ENCODE data around the gene SLC22A3. TPM values are rescaled to one million over a fixed set of nuclear protein-coding genes. Genes with fewer than 3 reads are reported as not detected.

Gene SLC22A3
- total RNA-seq, 4 donors from 2014 or later, result 6.7 to 14.3 (median 13.2) TPM

DNA sequence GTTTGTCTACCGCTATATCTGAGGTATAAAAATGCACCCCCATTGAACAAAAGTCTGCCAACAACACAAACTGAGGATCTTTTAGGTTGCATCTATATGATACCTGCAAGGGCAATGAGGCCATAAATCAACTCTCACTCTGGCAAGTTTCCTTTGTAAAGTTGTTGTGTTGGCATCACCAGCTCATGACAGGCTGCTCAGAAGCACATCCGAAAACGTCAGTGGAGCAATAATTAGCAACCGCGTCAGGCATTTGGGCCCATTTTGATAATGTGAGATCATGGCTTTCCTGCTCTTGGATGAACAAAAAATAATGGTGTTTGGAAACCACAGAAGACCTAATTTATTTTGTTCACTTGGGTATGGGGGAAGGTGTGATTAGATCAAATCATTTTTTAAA, 12.0 kb upstream of the SLC22A3 start:
- no peak for ATAC-seq (ENCODE audit: low FRiP score)
- no peak for DNase-seq (ENCODE audit: low spot score)
- TF ChIP-seq, protein P1, sequence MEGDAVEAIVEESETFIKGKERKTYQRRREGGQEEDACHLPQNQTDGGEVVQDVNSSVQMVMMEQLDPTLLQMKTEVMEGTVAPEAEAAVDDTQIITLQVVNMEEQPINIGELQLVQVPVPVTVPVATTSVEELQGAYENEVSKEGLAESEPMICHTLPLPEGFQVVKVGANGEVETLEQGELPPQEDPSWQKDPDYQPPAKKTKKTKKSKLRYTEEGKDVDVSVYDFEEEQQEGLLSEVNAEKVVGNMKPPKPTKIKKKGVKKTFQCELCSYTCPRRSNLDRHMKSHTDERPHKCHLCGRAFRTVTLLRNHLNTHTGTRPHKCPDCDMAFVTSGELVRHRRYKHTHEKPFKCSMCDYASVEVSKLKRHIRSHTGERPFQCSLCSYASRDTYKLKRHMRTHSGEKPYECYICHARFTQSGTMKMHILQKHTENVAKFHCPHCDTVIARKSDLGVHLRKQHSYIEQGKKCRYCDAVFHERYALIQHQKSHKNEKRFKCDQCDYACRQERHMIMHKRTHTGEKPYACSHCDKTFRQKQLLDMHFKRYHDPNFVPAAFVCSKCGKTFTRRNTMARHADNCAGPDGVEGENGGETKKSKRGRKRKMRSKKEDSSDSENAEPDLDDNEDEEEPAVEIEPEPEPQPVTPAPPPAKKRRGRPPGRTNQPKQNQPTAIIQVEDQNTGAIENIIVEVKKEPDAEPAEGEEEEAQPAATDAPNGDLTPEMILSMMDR (IDR thresholded peaks at IDR 0.05), result no peak

DNA sequence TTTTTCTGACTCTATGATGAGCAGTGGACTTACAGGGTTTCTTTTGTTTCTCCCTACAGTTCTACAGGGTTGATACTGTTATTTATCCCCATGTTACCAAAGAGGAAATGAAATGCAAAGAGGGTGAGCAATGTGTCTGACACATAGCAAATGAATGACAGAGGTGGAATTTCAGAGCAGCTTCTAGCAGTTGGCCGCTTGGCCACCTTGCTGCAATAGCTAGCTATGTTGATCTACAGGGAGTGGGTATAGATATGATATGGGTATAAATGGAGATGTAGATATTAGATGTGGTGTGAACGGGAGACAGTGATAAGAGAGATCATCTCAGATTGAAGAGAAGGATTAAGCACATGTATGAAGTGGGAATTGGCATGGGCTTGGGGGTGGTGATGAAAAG, 10.9 kb upstream of the SLC22A3 start:
- no peak for DNase-seq (ENCODE audit: low spot score)
- ATAC-seq (ENCODE audit: low FRiP score), result no peak
- TF ChIP-seq, protein P1 (IDR thresholded peaks at IDR 0.05), result no peak

DNA sequence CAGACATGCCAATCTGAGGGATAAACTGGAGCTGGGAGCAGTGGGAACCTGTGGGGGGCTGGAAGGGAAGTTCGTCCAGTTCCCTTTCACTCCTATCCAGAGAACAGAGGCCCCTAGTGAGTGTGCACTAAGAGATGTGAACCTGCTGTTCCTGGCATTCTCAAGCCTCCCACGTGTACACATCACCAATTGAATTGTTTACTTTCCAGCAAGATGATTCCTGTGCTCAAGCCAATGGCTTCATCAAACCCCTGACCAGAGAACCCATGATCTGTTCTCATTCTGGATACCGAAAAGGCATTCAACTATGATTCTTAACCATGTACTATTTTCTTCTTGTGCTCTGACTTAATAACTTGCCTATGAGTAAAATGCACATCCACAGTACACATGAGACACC, 10.2 kb upstream of the SLC22A3 start:
- ATAC-seq (ENCODE audit: low FRiP score), result no peak

DNA sequence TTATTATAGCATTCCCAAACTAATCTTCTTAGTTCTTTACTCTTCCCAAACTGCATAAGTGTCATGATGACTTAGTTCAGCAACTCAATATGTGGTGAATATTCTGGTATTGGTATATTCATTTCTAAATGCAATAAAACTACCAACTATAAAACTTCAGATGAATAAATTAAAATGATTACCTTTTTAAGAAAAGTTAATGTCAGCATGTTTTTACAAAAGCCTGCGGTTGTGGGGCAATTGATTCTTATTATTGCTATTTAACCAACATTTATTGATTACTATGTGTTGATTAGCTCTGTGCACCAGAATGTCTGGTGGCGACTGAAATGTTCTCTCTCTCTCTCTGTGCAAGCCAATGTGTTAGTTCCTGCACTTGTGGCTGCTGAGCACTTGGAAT, 5.0 kb upstream of the SLC22A3 start:
- TF ChIP-seq, protein P1 (IDR thresholded peaks at IDR 0.05), result no peak
- DNase-seq (ENCODE audit: low spot score) (no peak), ATAC-seq (ENCODE audit: low FRiP score) (no peak)

More for the DNA sequence above, 10.2 kb upstream of the SLC22A3 start:
- TF ChIP-seq, protein P1 (IDR thresholded peaks at IDR 0.05), result no peak
- DNase-seq (ENCODE audit: low spot score), result no peak

DNA sequence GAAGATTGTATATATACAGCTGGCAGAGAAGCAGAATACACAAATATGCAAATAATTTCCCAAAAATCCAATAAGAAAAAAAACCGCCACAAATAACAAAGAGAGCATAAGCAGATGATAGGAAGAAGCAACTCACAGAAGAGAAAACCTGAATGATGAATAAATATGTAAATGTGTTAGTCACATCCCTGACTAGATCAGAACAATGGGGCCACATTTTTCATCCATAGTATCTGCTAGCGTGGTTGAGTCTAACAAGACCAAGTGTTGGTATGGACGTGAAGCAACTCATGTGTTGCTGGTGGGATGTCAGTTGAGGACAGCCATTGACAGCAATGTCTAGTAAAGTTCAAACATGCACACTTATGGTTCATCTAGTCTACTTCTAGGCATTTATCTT, 3.9 kb upstream of the SLC22A3 start:
- TF ChIP-seq, protein P1 (IDR thresholded peaks at IDR 0.05), result no peak
- ATAC-seq (ENCODE audit: low FRiP score) (no peak), DNase-seq (ENCODE audit: low spot score) (no peak)

DNA sequence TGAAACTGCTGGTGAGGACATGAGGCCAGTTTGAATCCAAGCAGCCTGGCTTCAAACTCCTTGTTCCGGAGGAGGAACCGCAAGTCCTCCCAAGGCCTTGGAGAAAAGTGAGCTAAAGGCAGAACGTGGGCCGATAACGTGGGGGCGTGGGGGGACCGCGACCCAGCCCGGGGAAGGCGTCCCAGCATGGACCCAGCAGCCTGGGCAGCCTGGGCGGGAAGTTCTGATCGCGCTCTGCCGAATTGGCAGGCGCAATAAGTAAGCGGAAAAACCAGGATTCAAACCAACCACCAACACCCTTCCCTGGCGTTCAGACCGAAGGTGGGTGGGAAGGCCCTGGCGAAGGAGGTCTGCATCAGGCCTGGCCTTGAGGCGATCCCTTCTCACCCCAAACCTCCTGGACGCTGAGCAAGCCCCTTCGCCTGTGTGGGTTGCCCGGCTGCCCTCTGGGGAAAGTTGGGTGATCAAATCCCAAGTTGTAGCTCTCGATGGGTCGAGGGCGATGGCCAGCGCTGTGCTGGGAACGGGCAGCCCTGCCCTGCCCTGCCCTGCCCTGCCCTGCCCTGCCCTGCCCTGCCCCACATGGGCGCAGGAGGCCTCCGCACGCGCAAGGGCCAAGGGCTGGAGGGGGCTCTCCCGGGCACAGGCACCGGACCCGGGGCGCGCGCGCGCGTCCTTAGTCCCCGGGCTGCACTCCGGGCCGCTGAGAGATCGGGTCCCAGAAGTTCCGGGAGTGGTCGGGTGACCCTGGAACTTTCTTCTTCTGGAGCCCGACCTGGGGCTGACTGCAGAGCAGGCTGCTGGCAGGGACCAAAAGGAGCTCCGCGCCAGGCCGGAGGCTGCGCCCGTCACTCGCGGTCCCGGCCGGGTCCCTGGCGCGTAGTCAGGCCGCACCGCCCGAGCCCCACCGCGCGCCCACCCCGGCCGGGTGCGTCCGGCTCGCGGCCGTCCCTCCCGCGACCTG, 637 bp upstream of the SLC22A3 start:
- ATAC-seq (ENCODE audit: low FRiP score) (peak; percentile 24), DNase-seq (ENCODE audit: low spot score) (no peak)
- TF ChIP-seq, protein P1 (IDR thresholded peaks at IDR 0.05), result no peak

DNA sequence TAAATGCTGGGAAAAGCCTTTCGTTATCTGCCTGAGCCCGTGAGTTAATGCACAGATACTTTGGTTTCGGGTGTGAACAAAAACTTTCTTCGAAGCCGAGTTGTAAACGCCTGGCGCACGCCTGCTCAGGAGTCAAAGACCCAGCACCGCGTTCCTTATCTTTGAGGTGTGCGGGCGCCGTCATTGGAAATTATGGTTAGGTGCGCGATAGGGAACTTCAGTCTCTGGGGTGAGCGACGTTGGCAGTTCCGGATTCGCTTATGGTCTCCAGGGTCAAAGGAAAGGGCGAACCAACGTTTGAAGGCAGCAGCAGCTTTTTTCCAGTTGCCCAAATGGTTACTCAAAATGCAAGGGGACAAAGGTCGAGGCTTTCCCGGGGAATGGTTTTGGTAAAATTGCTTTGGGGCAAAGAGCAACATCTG, 853 bp downstream of the SLC22A3 start:
- no peak for DNase-seq (ENCODE audit: low spot score)
- peak; percentile 9 for ATAC-seq (ENCODE audit: low FRiP score)
- TF ChIP-seq, protein P1 (IDR thresholded peaks at IDR 0.05), result no peak
